ENCODE measurements around the gene GBP4. TPM values are rescaled to one million over a fixed set of nuclear protein-coding genes. Genes with fewer than 3 reads are reported as not detected.

GBP4 gene
- total RNA-seq, 4 donors from 2014 or later: 5.4 to 70.6 (median 6.9) TPM

DNA sequence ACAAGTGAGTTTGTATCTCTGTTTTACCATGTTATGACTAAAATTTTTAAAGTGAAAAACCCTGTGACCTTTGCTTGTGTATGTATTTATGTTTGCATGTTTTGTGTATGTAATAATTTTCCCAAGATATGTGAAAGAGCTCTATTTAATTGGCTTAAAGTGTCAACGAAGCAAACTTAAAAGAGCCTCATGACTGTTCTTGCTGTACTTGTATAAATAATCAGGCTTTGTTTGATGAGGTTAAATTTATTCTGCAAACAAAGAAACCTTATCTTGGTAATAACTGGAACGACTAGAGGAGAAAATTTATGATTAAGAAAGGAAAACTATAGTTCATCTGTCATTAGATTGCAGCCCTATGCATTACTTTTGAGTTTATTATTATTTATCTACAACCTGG lies 29.6 kb downstream of the GBP4 start:
- TF ChIP-seq, protein P1, sequence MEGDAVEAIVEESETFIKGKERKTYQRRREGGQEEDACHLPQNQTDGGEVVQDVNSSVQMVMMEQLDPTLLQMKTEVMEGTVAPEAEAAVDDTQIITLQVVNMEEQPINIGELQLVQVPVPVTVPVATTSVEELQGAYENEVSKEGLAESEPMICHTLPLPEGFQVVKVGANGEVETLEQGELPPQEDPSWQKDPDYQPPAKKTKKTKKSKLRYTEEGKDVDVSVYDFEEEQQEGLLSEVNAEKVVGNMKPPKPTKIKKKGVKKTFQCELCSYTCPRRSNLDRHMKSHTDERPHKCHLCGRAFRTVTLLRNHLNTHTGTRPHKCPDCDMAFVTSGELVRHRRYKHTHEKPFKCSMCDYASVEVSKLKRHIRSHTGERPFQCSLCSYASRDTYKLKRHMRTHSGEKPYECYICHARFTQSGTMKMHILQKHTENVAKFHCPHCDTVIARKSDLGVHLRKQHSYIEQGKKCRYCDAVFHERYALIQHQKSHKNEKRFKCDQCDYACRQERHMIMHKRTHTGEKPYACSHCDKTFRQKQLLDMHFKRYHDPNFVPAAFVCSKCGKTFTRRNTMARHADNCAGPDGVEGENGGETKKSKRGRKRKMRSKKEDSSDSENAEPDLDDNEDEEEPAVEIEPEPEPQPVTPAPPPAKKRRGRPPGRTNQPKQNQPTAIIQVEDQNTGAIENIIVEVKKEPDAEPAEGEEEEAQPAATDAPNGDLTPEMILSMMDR (IDR thresholded peaks at IDR 0.05; ENCODE audit: low read depth): no peak

DNA sequence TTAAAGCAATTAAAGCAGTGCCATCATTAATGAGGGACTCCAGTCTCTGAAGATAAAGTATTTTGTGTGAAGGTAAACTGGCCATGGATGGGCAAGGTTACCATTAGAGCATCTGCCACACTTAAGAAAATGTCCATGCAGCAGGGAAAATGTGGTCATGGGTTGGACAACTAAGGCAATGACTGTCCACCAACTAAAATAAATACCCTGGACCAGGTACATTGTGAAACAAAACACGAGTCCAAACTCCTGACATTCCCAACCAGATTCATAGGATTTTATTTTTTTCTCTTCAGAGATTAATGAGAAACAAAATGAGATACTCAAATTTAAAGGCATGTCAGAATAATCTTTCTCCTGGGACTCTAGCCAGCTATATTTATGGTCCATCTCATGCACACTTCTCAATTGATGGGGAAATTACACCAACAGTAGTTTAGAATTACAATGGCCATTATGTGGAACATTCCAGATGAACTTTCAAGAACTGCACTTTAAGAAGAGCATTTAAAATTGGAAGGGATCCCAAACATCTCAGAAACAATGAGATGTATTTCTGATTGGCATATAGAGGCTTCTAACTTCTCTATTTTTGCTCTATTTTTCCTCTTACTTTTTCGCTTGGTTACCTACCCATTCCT lies 31.0 kb downstream of the GBP4 start:
- TF ChIP-seq, protein P1 (IDR thresholded peaks at IDR 0.05; ENCODE audit: low read depth): no peak

DNA sequence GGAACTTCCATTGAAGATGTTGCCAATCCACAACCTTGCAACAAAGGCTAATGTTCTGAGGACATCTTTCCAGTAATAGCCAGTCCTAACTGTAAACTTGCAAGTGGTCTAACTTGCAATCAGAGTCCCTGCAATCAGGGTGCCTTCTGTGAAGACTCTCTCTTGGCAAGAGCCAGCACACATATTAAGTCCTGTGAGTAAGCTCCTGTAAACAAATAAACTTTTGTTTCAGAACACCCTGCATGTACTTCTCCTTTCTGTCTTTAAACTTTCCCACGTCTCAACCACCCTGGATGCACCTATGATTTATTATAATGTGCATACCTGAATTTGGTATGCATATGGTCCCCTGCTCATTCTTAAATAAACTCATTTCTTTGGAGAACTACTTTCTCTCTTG lies 32.0 kb downstream of the GBP4 start:
- TF ChIP-seq, protein P1 (IDR thresholded peaks at IDR 0.05; ENCODE audit: low read depth): no peak

DNA sequence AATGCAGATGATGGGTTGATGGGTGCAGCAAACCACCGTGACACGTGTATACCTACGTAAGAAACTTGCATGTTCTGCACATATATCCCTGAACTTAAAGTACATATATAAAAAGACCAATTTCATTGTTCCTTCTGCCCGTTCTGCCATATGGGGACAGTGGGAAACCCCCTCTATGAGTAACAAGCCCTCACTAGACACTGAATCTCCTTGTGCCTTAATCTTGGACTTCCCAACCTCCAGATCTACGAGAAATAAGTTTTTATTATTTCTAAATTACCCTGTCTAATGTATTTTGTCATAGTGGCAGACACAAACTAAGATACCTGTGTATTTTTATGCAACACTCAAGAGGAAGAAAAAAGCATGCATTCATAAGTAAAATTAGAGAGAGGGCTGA lies 32.9 kb downstream of the GBP4 start:
- TF ChIP-seq, protein P1 (IDR thresholded peaks at IDR 0.05; ENCODE audit: low read depth): no peak

DNA sequence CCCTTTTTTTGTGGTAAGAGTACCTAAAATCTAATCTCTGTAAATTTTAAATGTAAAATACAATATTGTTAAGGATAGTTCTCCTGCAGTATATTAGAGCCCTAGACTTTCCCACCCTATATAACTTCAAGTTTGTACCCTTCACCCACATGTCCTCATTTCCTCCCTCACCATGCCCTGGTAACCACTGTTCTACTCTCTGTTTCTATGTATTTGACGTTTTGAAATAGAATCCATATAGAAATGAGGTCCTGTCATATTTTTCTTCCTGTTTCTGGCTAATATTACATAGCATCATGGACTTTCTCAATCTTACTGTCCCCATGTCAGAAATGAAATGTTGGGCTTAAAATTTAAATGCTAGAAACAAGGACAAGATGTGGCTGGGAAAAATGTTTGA lies 47.7 kb downstream of the GBP4 start:
- TF ChIP-seq, protein P1 (IDR thresholded peaks at IDR 0.05; ENCODE audit: low read depth): no peak

DNA sequence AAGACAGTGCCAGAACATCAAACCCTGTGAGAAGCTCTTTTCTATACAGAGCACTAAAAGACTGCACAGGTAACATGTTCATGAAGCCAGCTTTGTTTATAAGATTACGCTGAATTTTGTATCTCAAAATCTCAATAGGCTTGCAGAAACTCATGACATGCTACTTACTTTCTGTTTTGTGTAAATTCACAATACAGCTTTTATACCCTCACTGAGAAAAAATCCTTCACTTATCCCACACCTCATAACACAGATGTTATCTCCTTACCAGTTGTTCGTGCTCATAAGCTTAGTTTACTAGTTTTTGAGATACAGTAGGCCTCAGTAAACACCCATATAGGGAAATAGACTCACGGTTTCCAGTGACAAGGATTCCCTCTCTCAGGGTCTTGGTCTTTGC lies 48.8 kb downstream of the GBP4 start:
- TF ChIP-seq, protein P1 (IDR thresholded peaks at IDR 0.05; ENCODE audit: low read depth): no peak

DNA sequence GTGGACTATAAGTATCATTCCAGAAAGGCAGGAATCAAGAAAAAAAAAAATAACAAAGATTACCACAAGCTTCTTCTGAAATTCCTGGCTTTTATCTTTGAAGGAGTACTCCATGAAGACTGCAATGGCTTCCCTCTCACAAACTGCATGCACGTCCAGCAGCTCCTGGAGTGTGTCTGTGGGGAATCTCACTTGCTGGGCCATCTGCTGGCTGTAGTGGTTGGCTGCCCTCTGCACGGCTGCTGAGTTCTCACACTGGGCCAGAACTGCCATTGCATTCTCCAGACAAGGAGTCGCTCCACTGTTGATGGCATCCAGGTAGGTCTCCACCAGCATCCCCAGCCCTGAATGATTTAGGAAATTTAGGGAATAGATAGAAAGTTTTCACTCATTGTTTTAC lies 49.5 kb downstream of the GBP4 start:
- TF ChIP-seq, protein P1 (IDR thresholded peaks at IDR 0.05; ENCODE audit: low read depth): no peak

Measured in subcutaneous adipose tissue (tissue), 4 donors.